GM20431 (cell line): ENCODE data around the gene PFKFB3.
"Not testable (repeated sequence)": the region's sequence is repeated elsewhere in the genome, so short reads cannot be mapped to it uniquely, and the experiment has no call there.

Experiments used
- in situ Hi-C: fragments of 300-500 bp; cut with MseI, MboI; formaldehyde crosslinking; loops from one replicate; pipeline ENCODE4 v1.15.0; 2020; ENCODE audit warnings: low sequenced_read_pairs; ENCODE audit not compliant: unreplicated experiment

PFKFB3 gene

DNA sequence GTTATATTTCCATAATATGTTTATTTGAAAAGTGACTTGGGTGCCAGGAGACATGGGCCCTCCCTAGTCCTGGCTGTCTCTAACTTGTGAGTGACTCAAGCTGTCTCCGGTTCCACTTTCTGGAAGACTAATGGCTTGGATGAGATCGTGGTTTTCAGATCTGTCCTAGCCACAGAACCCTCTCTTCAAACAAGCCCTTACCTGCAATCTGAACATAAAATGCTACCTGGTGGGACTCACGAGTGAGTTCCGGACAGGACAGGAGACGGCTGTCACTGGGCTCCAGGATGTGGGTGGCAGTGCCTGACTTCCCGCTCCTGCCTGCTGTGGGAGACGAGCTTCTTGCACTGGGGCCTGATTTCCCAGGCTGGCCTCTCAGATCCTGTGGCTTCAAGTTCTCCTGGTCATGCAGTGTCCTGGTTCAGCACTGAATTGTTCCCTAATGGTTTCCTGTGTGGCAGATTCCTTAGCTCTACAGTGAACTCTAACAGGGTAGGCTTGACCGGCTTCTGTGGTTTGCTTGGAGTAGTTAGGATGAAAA is 26.0 kb upstream of the PFKFB3 start:
- in situ Hi-C loops: no loop called here

DNA sequence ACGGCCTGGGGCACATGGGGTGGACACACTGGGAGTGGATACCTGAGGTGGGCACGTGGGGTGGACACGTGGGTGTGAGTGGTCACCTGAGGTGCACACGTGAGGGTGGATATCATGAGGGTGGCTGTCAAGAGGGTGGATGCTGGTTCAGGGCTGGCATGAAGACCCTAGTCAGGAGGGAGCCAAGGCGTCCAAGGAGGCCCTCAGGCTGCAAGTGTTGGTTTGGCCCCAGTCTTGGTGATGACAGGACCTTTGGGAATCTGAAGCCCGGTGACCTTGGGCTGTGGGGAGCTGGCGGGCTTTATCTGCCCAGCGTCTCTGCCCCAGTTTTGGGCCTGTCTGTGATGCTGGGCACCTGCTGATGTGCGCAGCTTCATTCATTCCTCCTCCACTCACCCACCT is 24.9 kb upstream of the PFKFB3 start:
- in situ Hi-C loops: no loop called here

DNA sequence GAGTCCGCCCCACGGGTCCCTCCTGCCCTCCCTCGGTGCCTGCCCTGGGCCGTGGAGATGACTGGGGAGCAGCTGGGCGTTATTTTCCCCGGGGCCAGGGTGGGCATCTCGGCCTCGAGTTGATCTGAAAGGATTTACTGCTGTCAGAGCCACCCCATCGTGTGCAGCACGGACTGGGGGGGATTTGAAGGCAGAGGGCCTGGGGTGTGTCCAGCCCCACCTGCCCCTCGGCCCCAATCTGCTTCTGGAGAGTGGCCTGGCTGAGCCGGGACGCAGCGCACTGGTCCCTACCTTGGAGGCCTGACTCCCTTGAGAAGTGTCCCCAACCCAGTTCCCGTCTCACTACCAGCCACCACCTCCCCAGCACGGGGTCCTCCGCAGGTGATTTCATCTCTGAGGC is 24.2 kb upstream of the PFKFB3 start:
- in situ Hi-C loops: no loop called here

DNA sequence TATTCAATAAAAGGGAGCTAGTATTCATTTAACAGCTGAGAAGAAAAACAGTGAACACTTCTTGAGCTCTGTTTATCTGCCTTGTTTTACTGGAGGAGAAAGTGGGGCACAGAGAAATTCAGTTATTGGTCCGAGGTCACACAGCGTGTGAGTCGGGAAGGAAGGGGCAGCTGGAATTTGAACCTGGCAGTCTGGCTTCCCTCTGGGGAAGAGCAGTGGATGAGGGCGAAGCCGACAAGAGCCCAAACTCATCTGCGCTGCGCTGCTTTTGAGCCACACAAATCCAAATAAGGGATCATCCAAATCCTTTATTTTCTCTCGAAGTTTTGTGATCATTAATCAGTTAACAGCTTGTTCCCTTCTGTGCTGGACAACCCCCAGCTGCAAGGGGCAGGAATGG is 23.7 kb upstream of the PFKFB3 start:
- in situ Hi-C loops: no loop called here

DNA sequence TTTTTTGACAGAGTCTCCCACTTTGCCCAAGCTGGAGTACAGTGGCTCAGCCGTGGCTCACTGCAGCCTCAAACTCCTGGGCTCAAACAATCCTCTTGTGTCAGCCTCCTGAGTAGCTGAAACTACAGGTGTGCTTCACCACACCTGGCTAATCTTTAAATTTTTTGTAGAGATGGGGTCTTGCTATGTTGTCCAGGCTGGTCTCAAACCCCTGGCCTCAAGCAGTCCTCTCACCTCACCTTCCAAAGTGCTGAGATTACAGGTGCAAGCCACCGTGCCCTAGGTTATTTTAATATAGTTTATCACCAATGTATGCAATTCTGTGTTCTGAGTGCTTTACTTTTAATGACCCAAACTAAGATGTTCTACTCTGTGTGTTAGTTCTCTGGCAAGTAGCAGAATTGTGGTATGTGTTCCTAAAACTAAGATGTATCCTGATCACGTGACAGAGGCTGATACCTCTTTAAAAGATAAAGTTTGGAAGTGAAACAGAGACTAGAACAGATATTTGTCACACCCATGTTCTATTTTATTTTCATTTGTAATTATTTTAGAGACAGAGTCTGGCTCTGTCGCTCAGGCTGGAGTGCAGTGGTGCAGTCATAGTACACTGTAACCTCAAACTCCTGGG is 22.1 kb upstream of the PFKFB3 start:
- in situ Hi-C loops: no loop called here

DNA sequence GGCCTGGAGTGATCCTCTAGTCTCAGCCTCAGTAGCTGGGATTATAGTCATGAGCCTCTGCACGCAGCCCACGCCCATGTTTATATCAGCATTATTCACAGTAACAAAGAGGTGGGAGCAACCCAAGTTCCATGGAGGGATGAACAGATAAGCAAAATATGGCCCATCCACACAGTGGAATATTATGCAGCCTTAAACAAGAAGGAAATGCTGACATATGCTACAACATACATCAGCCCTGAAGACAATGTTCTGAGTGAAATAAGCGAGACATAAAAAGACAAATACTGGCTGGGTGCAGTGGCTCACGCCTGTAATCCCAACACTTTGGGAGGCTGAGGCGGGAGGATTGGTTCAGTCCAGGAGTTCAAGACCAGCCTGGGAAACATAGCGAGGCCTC is 21.5 kb upstream of the PFKFB3 start:
- in situ Hi-C loops: no loop called here

DNA sequence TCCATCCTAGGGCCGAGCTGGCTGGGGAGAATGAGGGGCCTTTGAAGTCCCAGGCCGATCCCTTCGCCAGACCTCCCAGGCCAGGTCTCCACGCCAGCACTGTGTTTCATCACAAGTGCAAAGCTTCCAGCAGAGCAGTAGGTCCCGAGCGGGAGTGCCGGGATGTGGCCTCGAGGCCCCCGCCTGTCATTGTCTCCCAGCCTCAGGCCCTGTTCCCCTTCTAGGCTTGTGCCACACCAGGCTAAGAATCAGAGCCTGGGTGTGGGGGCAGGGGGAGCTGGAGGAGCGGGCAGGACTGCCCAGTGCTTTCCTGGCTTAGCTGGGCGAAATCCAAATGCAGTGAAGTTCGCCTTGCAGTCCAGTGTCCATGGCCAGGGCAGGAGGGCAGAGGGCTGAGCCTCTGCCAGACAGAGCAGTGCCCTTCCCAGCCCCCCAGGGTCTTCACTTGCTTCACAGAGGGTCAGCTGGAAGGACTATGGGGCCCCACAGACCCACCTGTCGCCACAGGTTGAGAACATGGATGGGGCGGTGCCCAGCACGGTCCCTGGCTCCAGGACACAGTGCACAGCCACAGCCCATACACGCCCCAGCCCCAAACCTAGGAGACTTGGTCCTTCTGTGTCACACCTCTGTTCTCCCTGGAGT is 20.2 kb upstream of the PFKFB3 start:
- in situ Hi-C loops: no loop called here

DNA sequence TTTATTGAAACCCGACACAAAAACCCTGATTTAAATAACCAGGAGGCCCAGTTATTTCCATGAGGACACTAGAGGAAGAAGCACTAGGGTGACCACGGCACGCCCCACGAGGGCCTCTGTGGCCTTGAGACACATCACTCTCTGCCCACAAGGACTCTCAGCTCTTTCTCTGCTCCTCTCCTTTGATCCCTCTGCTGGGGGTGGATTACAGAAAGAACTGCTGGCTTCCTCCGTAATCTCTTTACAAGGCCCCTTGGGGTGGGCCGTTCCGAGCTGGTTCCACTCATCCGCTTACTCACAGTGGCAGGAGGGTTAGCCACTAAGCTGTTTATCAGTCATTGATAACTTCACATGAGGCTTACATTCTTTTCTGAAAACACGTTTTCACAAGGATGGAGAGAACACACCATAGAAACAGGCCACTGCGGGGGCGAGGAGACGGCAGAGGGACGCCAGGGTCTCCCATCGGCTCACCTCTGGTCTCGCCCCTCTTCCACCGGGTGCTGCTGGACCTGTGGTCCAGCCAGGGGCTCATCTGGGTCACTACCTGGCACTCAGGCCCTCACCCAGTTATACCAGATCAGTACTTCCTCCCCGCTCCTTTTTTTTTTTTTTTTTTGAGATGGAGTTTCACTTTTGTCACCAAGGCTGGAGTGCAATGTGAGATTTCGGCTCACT is 17.6 kb upstream of the PFKFB3 start:
- in situ Hi-C loops: no loop called here

DNA sequence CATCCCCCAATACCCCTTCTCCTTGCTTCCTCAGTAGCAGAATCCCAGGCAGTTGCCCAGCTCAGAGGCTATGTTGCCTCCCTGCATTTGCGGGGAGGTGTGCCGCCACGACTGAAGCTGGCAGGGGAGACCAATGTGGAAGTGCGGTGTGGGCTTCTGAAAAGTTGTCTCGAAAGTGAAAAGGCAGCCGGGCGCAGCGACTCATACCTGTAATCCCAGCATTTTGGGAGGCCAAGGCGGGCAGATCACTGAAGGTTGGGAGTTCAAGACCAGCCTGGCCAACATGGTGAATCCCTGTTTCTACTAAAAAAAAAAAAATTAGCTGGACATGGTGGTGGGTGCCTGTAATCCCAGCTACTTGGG is 15.9 kb upstream of the PFKFB3 start:
- in situ Hi-C loops: no loop called here

DNA sequence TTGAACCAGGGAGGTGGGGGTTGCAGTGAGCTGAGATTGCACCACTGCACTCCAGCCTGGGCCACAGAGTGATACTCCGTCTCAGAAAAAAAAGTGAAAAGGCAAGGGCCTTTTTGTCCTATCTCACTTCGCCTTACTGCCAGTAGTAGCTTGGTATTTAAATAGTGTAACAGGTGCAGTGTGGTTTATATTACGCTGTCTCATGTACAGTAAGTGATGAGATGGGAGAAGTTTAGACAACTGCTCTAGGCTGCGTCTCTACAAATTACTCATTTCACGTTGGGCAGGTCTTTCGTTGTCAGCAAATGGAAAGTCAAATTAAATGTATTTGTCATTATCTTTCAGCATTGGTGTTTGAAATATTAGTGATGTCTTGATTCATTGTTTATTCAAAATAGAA is 15.5 kb upstream of the PFKFB3 start:
- in situ Hi-C loops: no loop called here

DNA sequence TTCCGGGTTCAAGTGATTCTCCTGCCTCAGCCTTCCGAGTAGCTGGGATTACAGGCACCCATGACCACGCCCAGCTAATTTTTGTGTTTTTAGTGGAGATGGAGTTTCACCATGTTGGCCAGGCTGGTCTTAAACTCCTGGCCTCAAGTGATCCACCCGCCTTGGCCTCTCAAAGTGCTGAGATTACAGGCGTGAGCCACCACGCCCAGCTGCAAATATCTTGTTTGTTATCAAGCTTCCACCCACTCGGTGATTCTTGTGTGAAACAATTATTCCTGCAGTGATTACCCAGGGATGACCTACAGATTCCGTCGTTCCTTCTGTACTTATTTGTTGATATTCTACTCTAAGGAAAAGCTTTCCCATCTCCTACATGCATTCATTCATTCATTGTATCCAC is 12.7 kb upstream of the PFKFB3 start:
- in situ Hi-C loops: not testable (repeated sequence)

DNA sequence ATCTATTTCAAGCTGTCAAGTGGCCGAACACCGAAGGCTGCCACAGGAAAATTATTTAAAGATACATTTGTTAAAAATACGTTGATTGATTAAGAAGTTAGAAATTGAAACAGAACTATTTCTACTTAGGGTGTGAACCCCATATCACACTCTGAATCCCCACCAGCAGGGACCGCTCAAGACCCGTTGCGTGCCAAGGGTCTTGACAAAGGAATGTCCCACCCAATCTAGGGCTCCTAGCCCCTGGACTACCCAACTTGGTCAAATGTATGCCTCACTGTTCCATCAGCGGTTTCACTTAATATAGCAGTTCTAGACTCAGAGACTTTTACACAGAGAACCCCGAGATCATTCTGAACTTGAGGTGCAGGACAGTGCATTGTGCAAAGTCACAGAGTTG is 11.6 kb upstream of the PFKFB3 start:
- in situ Hi-C loops: no loop called here

DNA sequence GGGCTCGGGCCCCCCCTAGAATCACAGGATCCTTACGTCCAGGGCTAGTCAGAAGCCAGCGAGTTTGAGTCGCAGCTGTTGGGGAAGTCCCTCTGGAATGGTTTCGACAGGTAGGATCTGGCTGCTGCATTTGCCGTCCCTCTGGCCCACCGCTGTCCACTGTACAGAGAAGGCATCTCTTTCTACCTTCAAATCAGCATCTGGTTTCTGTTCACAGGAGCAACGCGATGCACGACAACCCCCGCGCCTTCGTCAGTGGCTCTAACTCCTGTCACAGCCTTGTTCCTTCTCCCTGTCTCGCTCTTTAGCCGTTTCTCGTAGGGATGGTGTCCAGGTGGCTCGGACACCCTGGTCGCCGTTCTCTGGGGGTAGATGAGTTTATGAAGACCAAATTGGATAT is 11.2 kb upstream of the PFKFB3 start:
- in situ Hi-C loops: no loop called here

DNA sequence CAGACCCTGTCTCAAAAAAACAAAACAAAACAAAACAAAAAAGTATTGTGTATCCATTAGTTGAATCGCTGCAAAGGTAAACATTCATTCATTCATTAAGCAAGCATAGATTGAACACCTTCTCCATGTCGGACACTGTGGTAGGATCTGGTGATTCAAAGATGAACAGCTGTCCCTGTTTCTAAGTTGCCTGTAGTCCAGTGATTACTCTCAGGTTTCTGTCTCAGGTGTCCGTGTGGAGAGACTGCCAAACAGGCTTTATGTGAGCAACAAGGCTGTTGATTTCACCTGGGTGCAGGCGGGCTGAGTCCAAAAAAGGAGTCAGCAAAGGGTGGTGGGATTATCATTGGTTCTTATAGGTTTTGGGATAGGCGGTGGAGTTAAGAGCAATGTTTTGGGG is 9.4 kb upstream of the PFKFB3 start:
- in situ Hi-C loops: not testable (repeated sequence)

DNA sequence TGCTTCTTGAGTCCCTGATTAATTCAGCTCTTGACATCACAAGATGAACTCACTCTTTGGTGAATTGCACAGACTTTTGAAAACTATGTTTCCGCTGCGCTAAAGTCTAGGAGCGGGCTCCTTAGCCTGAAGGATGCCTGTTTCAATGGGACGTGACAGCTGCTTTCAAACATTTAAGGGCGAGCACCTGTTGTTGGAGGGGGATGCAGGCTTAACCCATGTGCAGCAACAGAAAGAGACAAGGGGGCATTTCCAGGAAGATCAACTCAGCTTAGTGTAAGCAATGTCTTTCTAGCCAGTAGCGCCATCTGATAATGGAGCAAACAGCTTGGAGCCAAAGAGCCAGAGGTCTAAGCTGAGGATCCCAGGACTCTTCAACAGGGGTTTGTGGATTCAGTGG is 8.4 kb upstream of the PFKFB3 start:
- in situ Hi-C loops: no loop called here

DNA sequence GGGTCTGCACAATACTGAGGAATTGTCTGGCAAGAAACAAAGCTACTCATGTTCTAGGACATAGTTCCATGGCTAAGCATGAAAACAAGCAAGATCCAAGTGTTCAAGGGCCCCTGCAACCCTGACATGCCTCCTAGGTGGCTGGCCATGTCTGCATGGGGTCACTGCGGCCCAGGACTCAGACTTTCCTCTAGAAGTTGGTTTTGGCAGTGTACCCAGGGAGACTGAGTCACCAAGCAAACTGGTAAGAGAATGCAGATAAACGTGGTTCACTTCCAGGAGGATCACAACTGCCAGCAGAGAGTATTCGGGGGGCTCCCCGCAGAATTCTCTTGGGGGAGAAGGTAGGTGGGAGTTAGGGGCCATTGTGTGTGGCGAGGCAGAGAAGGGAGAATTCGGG is 7.4 kb upstream of the PFKFB3 start:
- in situ Hi-C loops: no loop called here

DNA sequence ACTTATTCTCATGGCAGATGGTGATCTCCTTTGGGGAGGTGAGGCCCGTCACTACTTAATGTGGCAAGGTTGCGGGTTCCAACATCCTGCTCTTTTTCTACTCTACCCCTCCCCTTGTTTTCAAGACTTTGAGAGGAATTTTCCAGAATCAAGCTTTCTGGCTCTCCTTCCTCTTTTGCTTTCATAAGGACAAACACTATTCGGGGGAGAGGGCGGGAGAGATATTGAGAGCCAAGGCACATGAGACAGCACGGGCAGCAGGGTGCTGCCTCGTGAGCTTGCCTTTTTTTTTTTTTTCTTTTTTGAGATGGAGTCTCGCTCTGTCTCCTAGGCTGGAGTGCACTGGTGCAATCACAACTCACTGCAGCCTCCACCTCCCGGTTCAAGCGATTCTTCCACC is 6.9 kb upstream of the PFKFB3 start:
- in situ Hi-C loops: no loop called here

DNA sequence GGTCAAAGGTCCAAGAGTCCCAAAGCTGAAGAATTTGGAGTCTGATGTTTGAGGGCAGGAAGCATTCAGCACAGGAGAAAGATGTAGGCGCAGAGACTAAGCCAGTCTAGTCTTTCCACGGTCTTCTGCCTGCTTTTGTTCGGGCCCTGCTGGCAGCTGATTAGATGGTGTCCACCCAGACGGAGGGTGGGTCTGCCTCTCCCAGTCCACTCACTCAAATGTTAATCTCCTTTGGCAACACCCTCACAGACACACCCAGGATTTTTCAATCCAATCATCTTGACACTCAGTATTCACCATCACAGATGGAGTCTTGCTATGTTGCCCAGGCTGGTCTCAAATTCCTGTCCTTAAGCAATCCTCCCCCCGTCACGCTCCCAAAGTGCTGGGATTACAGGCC is 6.2 kb upstream of the PFKFB3 start:
- in situ Hi-C loops: not testable (repeated sequence)

DNA sequence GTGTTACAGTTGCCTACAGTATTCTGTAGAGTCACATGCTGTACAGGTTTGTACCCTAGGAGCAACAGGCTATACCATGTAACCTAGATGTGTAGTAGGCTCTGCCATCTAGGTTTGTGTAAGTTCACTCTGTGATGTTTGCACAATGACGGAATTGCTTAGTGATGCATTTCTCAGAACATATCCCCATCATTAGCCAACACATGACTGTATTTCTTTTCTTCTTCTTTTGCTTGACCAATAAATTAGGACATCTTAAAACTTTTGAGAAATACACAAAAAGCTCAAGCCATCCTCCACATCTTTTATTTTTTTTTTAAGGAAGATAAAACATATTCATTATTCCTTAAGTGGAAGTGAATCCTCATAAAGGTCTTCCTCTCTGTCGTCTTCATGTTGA is 5.4 kb upstream of the PFKFB3 start:
- in situ Hi-C loops: no loop called here

DNA sequence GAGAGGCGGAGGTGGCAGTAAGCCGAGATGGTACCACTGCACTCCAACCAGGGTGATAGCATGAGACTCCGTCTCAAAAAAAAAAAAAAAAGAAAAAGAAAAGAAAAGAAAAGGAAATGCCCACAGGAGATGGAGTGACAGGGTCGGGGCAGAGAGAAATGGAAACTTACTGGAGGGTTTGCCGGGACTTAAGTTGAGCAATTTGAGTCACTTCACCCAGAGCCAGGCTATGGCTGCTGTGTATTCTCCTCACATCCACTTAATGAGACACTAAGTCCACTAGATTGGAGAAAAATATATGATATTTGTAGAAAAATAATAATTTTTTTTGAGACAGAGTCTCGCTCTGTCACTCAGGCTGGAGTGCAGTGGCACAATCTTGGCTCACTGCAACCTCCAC is 4.6 kb upstream of the PFKFB3 start:
- in situ Hi-C loops: no loop called here

DNA sequence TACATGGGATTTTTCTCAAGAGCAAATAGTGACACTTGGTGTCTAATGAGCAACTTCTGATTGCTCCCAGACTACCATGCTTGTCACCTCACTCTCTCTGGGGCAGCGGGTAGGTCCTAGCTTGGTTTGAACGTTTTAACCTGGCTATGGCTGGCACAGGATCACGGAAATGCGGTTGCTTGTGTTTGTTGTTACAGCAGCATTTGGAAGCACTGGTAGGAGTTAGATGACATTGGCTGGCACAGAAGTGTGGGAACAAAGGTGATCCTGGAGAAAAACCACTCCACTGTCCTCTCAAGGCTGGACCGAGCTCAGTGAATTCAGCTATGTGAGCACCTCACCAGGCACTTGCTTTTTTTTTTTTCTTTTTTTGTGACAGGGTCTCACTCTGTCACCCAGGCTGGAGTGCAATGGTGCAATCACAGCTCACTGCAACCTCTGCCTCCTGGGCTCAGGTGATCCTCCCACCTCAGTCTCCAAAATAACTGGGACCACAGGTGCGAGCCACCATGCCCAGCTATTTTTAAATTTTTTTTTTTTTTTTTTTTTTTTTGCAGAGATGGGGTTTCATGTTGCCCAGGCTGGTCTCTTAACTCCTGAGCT is 3.5 kb upstream of the PFKFB3 start:
- in situ Hi-C loops: no loop called here
